SW 1271 (cell line): ENCODE measurements around the gene CDH22.

ENCODE experiments used
- DNase-seq, 2 experiments: peaks; one replicate each; lab custom pipeline; 2025; lab: John Stamatoyannopoulos, UW

The CDH22 gene

GRCh38 chr20:46299078-46299477, 9.2 kb downstream of the CDH22 start:
- DNase-seq, result no peak

GRCh38 chr20:46298374-46298773, 9.9 kb downstream of the CDH22 start:
- DNase-seq, result no peak

- DNase-seq, result no peak
Observed at GRCh38 chr20:46296526-46297250, 11.6 kb downstream of the CDH22 start.

- DNase-seq, result no peak
Observed at GRCh38 chr20:46293084-46293483, 15.2 kb downstream of the CDH22 start.

GRCh38 chr20:46291401-46291800, 16.9 kb downstream of the CDH22 start:
- no peak for DNase-seq

- no peak for DNase-seq
Observed at GRCh38 chr20:46289432-46289831, 18.9 kb downstream of the CDH22 start.

- DNase-seq, result no peak
Observed at GRCh38 chr20:46286977-46287376, 21.3 kb downstream of the CDH22 start.

- no peak for DNase-seq
Observed at GRCh38 chr20:46286382-46286781, 21.9 kb downstream of the CDH22 start.

GRCh38 chr20:46285740-46286139, 22.6 kb downstream of the CDH22 start:
- DNase-seq, result no peak

GRCh38 chr20:46285072-46285471, 23.2 kb downstream of the CDH22 start:
- no peak for DNase-seq

GRCh38 chr20:46284040-46284427, 24.3 kb downstream of the CDH22 start:
- DNase-seq, result no peak

- DNase-seq, result no peak
Observed at GRCh38 chr20:46283426-46284039, 24.8 kb downstream of the CDH22 start.

GRCh38 chr20:46282669-46283068, 25.6 kb downstream of the CDH22 start:
- DNase-seq, result no peak

- no peak for DNase-seq
Observed at GRCh38 chr20:46279103-46279502, 29.2 kb downstream of the CDH22 start.

- no peak for DNase-seq
Observed at GRCh38 chr20:46277602-46278001, 30.7 kb downstream of the CDH22 start.

GRCh38 chr20:46276531-46276930, 31.8 kb downstream of the CDH22 start:
- DNase-seq, result no peak

GRCh38 chr20:46275091-46275490, 33.2 kb downstream of the CDH22 start:
- no peak for DNase-seq

- DNase-seq, result no peak
Observed at GRCh38 chr20:46273717-46274116, 34.6 kb downstream of the CDH22 start.

GRCh38 chr20:46272389-46273047, 35.8 kb downstream of the CDH22 start:
- DNase-seq, result no peak

GRCh38 chr20:46270977-46271744, 37.1 kb downstream of the CDH22 start:
- DNase-seq, result no peak

- no peak for DNase-seq
Observed at GRCh38 chr20:46269372-46269771, 38.9 kb downstream of the CDH22 start.

- no peak for DNase-seq
Observed at GRCh38 chr20:46268662-46269061, 39.6 kb downstream of the CDH22 start.
